GM21381 (cell line): ENCODE results near the gene CNNM2.
"Not testable (repeated sequence)": the region's sequence is repeated elsewhere in the genome, so short reads cannot be mapped to it uniquely, and the experiment has no call there.

ENCODE experiments used
- ATAC-seq: cut with Tn5 transposase; IDR thresholded peaks from one replicate; pipeline ENCODE4 v1.9.1; 2021; ENCODE audit warnings: mild to moderate bottlenecking, moderate library complexity; ENCODE audit not compliant: unreplicated experiment

CNNM2 gene

DNA sequence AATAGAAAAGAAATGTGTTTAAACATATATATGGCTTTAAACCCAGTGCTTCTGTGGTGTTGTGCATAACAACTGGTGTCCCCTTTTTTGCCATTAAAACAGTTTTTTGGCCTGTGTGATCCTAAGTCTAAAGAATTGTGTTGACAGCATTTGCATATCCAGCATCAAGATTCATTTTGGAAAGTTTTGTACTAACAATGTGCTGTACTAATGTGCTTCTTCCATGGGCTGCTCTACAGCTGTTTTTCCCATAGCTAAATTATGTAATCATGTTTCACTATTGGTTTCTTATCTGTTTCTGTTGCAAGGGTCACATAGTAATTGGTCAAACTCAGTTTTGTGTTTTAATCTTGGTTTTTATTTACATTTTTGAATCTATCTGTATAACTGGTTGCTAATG is 5.5 kb downstream of the CNNM2 start:
- no peak for ATAC-seq

DNA sequence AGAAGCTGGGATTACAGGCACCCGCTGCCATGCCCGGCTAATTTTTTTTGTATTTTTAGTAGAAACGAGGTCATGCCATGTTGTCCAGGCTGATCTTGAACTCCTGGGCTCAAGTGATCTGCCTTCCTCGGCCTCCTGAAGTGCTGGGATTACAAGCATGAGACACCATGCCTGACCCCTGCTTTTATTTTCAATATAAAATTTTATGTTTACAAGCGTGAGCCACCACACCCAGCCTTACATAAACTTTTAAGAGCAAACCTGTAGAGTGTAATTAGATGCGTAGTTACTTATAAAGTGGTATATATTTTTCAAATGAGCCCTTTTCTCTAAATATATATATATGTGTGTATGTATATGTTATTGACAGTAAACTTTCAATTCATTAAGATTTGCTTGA is 8.7 kb downstream of the CNNM2 start:
- no peak for ATAC-seq

DNA sequence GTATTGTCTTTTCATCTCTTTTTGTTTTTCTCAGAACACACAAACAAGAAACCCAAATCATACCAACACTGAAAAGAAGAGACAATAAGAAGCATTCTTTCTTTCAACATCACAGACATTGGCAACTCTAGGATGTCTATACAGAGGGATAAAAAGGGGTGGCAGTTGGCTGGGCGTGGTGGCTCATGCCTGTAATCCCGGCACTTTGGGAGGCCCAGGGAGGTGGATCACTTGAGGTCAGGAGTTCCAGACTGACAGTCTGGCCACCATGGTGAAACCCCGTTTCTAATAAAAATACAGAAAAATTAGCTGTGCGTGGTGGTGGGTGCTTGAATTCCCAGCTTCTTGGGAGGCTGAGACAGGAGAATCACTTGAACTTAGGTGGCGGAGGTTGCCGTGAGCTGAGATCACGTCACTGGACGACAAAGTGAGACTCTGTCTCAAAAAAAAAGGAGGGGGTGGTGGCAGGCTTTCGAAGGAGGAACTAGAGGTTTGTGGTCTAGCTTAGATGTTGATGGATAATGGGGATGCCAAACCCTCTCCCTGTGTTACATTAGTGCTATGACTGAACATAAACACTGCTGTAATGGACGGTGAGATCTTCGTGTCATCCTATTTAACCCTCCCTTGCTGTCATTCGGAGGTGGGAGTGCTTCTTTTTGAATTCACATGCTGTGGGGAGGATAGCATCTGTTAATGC is 9.4 kb downstream of the CNNM2 start:
- no peak for ATAC-seq

DNA sequence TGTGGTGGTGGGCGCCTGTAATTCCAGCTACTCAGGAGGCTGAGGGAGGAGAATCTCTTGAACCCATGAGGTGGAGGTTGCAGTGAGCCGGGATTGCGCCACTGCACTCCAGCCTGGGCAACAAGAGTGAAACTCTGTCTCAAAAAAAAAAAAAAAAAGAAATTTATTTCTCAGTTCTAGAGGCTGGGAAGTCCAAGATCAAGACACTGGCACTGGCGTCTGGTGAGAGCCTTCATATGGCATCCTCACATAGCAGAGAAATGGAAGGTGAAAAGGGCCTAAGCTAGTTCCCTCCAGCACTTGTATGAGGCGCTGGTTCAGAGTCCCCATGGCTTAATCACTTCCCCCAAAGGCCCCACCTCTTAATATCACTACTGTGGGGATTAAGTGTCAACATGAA is 10.3 kb downstream of the CNNM2 start:
- not testable (repeated sequence) for ATAC-seq

DNA sequence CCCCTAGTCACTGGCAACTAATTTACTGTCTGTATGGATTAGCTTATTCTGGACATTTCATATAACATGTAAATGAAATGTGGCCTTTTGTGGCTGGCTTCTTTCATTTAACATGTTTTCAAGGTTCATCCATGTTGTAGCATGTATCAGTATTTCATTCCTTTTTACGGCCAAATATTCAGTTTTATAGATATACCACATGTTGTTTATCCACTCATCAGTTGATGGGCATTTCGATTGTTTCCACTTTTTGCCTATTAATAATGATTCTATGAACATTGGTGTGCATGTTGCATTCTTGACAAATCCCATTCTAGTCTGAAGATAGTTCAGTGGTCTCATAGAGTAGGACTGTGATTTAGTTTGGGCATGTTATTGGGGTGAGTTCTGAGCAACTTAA is 12.6 kb downstream of the CNNM2 start:
- no peak for ATAC-seq

DNA sequence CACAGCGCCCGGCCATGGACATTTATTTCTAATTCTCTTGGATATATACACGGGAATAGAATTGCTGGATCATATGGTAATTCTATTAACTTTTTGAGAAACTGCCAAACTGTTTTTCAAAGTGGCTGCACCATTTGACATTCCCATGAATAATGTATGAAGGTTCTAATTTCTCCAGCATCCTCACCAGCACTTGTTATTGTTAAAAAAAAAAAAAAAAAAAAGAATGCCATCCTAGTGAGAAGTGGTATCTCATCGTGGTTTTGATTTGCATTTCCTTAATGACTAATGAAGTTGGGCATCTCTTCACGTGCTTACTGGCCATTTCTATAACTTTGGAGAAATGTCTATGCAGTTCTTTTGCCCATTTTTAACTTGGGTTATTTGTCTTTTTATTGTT is 13.5 kb downstream of the CNNM2 start:
- ATAC-seq: no peak

DNA sequence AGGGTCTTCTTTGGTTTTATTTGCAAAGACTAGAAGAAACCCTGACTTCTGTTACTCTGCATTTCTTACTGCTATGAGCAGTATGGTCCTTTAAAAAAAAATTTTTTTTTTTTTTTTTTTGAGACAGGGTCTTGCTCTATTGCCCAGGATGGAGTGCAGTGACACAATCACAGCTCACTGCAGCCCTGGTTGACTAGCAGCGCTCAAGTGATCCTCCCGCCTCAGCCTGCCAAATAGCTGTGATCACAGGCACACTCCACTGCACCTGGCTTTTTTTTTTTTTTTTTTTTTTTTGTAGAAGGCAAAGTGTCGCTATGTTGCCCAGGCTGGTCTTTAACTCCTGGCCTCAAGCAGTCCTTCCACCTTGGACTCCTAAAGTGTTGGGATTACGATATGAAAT is 17.4 kb downstream of the CNNM2 start:
- no peak for ATAC-seq

DNA sequence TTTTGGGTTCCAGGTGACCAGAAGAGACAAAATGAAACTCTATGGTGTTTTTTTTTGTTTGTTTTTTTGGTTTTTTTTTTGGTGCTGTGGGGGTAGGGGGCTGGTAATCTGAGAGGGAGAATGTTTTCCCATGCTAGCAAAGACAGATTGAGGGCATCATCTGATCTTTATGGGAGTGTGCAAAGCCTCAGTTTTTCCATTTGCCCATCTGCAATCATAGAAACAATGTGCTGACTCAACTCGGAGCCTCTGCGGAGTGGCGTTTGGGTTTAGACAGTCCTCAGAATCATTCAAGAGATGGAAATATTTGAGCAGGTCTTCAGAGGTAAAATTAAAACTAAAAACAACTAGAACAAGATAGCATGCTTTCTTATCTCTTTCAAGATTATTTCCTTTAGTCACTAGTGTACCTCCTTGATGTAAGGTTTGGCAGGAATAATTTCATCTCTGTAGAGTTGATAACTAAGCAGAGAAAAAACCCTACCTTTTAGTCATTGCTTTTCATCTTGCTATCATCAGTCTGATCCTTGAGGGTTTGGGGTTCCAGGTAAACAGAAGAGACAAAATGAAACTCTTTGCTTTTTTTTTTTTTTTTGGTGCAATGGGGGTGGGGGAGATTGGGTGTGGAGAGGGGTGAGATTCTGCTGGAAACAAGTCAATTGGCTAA is 18.0 kb downstream of the CNNM2 start:
- ATAC-seq: no peak

DNA sequence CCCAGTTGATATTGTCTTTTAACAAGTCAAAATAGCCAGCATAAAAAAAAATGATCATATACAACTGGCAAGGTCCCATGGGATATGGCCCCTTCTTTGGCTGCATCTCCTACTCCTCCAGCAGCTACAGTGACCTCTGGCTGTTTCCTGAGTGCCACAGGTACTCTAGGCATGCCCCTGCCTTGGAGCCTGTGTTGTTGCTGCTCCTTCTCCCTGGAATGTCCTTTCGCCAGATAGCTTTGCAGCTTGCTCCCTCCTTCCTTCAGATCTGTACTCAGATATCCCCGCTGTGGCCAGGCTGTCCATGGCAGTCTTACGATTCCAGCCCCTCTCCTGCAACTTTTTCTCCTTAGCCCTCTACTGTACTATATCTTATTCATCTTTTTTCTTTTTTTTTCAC is 23.3 kb downstream of the CNNM2 start:
- ATAC-seq: no peak

DNA sequence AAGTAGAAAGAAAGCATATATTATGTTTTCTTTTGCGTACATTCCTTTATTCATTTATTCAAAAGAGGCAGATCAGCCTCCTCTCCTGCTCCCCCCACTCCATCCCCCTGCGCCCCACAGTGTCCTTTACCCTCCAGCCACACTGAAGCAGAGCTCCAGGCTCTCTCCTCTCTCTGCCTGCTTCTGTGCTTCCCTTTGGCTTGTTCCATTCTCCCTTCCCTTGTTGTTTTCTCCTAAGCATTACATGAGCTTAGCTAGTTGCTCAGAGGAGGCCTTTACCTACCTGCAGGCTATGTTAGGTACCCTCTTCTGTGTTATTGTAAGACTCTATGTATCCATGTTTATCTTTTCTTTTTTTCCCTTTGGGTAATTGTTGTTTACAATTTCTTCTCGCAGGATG is 27.4 kb downstream of the CNNM2 start:
- no peak for ATAC-seq

DNA sequence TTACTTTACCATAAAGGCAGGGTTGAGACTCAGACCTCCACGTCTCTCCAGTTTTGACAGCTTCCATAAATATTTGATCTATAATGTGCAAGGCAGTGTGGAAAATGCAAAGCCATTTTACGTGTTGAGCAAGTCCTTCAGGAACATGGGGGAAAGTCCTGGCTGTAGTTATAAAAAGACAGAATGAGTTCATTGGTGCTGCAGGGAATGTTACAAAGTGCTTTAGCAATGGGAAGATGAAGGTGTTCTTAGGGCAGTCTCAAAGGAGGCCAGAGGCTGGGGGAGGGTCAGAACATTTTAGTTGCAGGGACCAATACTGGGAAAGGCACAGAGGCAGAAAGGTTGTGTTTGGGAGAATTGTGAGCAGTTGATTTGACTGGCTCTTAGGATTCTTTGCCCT is 27.9 kb downstream of the CNNM2 start:
- ATAC-seq: no peak

DNA sequence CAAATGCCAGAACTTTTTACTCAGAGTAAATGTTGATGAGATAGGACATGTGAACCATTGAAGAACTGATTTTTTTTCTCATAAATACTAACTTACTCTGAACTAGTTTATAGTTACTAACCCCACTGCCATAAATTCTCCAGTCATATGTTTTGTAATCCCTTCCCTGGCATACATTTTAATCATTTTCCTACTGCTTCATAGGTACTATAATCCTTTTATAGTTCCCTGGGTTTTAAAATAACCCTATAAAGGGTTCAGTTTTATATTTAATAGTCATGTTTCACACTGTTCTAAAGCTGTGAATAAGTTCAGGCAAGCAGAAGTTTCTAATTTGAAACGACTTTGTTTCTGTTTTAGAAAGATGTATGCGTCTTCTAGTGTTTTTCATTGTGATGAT is 28.9 kb downstream of the CNNM2 start:
- ATAC-seq: no peak

DNA sequence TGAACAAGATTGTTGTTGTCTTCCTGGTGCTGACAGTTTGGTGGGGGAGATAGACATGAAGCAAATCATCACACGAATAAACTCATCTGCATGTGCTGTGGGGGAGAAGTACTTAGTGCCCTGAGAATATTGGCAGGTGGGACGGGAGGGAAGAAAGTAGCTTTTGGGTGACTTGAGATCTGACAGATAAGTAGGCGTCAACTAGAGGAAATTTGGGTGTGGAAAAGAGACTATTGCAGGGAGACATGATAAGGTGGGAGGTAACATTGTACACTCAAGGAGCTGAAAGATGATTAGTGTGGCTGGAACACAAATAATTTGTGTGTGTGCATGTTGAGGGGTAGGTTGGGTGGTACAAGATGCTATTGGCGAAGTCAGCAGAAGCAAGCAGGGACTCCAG is 30.1 kb downstream of the CNNM2 start:
- ATAC-seq: no peak

DNA sequence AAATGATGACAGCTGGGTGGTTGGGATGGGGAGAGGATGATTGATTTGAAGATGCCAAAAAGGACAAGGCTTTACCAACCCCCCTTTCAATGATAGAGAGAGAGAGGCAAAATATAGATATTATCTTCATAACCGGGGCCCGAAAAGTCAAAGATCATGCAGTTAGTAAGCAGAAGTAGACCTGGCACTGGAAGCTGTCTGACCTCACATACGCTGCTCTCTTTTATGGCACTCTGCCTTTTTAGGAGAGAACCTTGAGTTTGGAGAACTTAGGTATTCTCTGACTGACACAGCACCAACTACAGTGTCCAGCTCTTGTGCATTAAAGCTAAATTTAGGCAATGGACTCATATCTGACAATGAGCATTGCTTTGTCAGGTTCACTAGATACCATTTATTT is 30.7 kb downstream of the CNNM2 start:
- no peak for ATAC-seq

DNA sequence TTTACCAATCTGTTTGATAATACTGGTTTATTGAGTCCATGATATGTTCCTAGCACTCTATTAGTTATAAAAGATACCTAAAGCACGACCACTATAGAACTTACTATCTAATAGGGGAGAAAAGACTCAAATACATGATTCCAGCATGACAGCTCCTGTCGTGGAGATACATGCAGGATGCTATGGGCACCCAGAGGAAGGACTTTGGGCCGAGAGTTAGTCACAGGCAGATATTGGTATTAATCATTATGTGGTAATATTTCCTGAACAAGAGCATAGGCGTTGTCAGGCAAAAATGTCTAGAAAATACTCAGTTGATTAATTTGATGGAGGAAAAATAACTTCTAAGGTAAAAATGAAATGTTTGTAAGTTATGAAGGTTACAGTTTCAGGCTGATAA is 31.8 kb downstream of the CNNM2 start:
- ATAC-seq: no peak

DNA sequence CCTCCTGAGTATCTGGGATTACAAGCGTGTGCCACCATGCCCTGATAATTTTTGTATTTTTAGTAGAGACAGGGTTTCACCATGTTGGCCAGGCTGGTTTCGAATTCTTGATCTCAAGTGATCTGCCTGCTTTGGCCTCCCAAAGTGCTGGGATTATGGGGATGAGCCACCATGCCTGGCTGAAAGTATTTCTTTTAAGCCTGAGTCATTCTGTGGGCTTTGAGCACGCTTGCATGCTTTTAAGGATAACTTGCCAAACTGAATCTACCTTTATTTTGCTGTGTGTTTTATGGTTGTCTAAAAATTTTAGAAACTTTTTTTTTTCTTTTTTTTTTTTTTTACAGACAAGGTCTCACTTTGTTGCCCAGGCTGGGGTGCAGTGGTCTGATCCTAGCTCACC is 33.2 kb downstream of the CNNM2 start:
- ATAC-seq: no peak

DNA sequence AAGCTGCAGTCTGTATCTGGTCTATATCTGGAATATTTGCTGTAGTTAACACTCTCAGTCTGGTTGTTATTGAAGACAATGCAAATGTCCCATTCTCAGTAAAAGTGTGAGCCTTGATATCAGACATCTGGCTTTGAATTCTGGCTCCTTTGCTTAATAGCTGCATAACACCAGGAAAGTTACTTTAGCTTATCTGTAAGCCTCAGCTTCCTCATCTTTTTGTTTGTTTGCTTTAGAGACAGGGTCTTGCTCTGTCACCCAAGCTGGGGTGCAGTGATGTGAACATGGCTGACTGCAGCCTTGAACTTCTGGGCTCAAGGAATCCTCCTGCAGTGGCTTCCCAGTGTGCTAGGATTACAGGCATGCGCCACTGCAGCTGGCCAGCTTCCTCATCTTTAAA is 41.3 kb downstream of the CNNM2 start:
- ATAC-seq: no peak

DNA sequence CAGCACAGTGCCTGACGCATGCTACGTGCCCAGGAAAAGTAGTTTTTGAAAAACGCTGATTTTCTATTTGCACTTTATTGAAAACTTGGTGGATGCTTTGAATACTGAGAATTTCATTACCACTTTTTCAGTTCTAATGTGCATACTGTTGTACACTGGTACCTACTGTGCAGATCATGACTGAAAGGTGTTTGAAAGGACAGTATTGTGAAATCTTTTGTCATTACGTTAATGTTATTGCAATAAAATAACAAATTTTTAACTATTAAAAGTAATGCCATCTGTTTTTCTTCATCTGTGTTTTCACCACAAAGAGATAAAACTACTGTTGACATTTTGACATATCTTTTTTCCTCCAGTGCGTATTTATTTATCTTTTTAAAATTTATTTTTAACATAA is 42.1 kb downstream of the CNNM2 start:
- no peak for ATAC-seq

DNA sequence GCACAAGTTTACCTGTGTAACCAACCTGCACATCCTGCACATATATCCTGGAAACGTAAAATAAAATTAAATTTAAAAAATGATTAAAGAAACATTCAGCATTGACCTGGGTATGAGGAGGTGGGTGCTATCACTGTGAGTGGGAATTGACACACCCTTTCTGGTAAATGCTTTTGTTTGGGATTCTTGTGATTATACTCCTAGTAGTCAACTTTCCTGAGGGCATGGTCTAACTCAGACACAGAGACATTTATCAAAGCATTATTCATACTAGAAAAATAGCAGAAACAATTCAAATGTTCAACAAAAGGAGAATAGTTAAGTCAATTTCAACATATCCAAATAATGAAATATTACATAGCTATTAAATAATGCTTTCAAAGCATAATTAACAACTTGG is 44.2 kb downstream of the CNNM2 start:
- ATAC-seq: no peak

DNA sequence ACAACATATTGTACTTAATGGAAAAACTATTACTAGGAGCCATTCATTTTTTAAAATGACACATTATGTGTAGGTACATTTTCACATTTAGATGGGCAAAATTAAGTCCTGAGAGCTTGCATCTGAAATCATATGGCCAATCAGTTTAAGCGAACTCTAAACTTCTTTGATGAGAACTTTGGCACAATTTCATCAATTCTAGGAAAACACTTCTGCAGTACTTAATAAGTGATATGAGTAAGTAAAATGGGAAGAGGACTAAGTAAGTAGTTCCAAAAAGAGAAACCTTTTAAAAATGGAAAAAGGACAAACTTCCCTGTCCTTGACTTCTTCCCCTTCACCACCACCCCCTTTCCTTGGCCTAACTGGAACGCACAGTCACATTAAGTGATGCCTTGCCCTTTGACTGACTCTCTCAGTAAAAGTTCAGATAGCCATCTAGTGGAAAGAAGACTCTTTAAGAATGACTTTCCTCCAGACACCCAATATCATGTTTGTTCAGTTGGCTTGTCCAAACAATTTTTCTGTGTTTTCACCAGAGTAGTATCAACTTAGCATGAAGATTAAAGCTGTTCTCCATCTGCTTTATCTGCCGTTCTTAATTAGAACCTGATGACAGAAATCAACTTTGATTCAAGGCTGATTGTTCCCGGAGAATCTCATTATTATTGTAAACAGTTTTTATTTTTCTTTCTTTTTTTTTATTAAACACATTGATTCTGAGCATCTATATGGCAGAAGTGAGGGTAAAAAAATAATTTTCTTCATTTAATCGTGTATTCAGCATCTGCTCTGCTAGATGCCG is 45.1 kb downstream of the CNNM2 start:
- no peak for ATAC-seq

DNA sequence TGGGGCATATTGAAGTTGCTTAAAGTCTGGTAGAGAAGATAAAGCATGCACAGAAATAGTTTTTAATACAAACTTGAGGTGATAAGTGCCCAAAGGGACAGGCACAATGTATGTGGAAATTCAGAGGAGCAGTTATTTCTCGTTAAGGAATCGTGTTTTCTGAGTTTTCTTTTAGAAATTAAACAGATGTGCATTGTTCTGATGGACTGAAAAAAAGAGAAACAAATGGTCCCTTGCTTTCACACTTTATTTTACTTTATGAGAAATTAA is 45.6 kb downstream of the CNNM2 start:
- no peak for ATAC-seq

DNA sequence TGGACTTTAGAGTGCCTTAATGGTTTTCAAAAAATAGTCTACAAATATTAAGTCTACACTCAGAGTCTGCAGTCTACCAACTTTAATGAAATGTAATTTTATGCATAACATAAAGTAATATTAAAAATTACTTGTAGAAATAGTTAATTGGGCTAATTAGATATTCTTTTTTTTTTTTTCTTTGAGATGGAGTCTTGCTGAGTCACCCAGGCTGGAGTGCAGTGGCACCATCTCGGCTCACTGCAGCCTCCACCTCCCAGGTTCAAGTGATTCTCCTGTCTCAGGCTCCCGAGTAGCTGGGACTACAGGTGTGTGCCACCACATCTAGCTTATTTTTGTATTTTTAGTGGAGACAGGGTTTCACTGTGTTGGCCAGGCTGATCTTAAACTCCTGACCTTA is 46.0 kb downstream of the CNNM2 start:
- ATAC-seq: not testable (repeated sequence)
